Measurements from ENCODE around the gene IZUMO1R. TPM values are rescaled to one million over a fixed set of nuclear protein-coding genes. Genes with fewer than 3 reads are reported as not detected.

The IZUMO1R gene
- total RNA-seq: not detected in 2 replicates

GRCh38 chr11:94303966-94304958, at the start of gene IZUMO1R:
TSS of gene IZUMO1R (plus strand) at chr11:94304580. CDS start at chr11:94305637, 1,057 bp downstream.

Other genes with a start within 250 kb of the IZUMO1R start
- gene PANX1, start 175.7 kb upstream of the IZUMO1R start, total RNA-seq: 39.7 and 55.8 TPM in 2 replicates
- under 0.01 TPM in 1 of 2 replicates, not detected in the other for gene GPR83, start 96.8 kb downstream of the IZUMO1R start, total RNA-seq
- gene MRE11, start 189.3 kb downstream of the IZUMO1R start, total RNA-seq: 4.7 and 6.7 TPM in 2 replicates
- gene ANKRD49, start 189.4 kb downstream of the IZUMO1R start, total RNA-seq: 9.7 and 12.2 TPM in 2 replicates
- not detected in 2 replicates for gene C11orf97, start 207.9 kb downstream of the IZUMO1R start, total RNA-seq
- 3.3 and 4.7 TPM in 2 replicates for gene FUT4, start 239.3 kb downstream of the IZUMO1R start, total RNA-seq

Data from smooth muscle cell of bladder (primary cell).